Transverse colon (tissue), 4 donors: ENCODE results near the gene RICTOR. TPM values are rescaled to one million over a fixed set of nuclear protein-coding genes. Genes with fewer than 3 reads are reported as not detected.

ENCODE experiments used
- DNase-seq: peaks from one replicate; pipeline ENCODE4 v3.0.0-alpha.2; 2019
- H3K27ac ChIP-seq, 4 donors: fragments of 200-600 bp; sonication (generic); 2 replicates each; pipeline ENCODE4 v1.5.1; 2016 to 2018; ENCODE audit warnings: inconsistent platforms in 4 of 4
- H3K27me3 ChIP-seq: fragments of 200-600 bp; sonication (generic); 2 replicates; pipeline ENCODE4 v1.5.1; 2017; ENCODE audit warnings: inconsistent platforms
- H3K36me3 ChIP-seq, 4 donors: fragments of 200-600 bp; sonication (generic); 2 replicates each; pipeline ENCODE4 v1.5.1; 2017 to 2019; ENCODE audit warnings: inconsistent platforms in 4 of 4
- H3K4me1 ChIP-seq, 4 donors: fragments of 200-600 bp; sonication (generic); 2 replicates each; pipeline ENCODE4 v1.5.1; 2017 to 2020; ENCODE audit warnings: inconsistent platforms in 4 of 4
- H3K4me3 ChIP-seq, 4 donors: fragments of 200-600 bp; sonication (generic); 1 replicate in 1 of 4; 2 replicates in 3 of 4; pipeline versions ENCODE4 v1.5.1 to v1.6.1; 2017 to 2019; ENCODE audit warnings: inconsistent platforms in 4 of 4
- H3K9me3 ChIP-seq, 2 donors: fragments of 200-600 bp; sonication (generic); 2 replicates each; pipeline ENCODE4 v1.5.1; 2017 to 2019; ENCODE audit warnings: inconsistent platforms in 2 of 2
- EP300 ChIP-seq: sonication (generic); formaldehyde crosslinking; IDR thresholded peaks from one replicate; pipeline ENCODE4 v1.6.1; 2017; ENCODE audit warnings: antibody characterized with exemption, low read depth
- POLR2A ChIP-seq: fragments of 450-650 bp; IDR thresholded peaks from one replicate; pipeline ENCODE4 v1.6.1; 2016; ENCODE audit warnings: antibody characterized with exemption, mild to moderate bottlenecking, moderate library complexity
- POLR2AphosphoS5 ChIP-seq, 3 donors: sonication (generic); formaldehyde crosslinking; IDR thresholded peaks; one replicate each; pipeline ENCODE4 v1.6.1; 2016; ENCODE audit warnings: antibody characterized with exemption in 3 of 3
- WGBS, 2 donors: methylation state at CpG; one replicate each; pipeline ENCODE4 v1.1.5; 2018; ENCODE audit warnings: low coverage in 1 of 2; 5-methylcytosine and 5-hydroxymethylcytosine counted together
- in situ Hi-C, 4 donors: fragments of 200-750 bp; cut with MboI; loops; one replicate each; pipeline versions ENCODE4 v1.15.0 to v1.15.1; 2017; ENCODE audit warnings: low sequenced_read_pairs in 3 of 4, low pct_ligation_motif_present in 1 of 4, low pct_unique_long_range_greater_than_20kb in 1 of 4
- intact Hi-C: fragments of 100-400 bp; cut with DNase I; formaldehyde crosslinking; loops from one replicate; pipeline ENCODE4 v1.15.1; 2023; ENCODE audit warnings: low total_unique reads
- total RNA-seq, 4 donors: library from RNA; depleted of rRNA; stranded (reverse); fragments of >200 nt; gene quantifications; one replicate each; pipeline ENCODE4 v1.1.0, GENCODE V29; 2016
- TF ChIP-seq, protein P1 (sequence below), 5 experiments: fragments of 200-600 bp in 3 of 5; fragments of 450-650 bp in 2 of 5; sonication (generic) in 3 of 5; IDR thresholded peaks; 1 replicate in 2 of 5; 2 replicates in 3 of 5; pipeline ENCODE4 v1.5.1; 2016 to 2017; ENCODE audit warnings: antibody characterized with exemption in 5 of 5, inconsistent platforms in 3 of 5, mild to moderate bottlenecking in 2 of 5, moderate library complexity in 1 of 5

RICTOR gene
- total RNA-seq, 4 donors from 2014 or later: 20.7 to 44.8 (median 25.8) TPM

DNA sequence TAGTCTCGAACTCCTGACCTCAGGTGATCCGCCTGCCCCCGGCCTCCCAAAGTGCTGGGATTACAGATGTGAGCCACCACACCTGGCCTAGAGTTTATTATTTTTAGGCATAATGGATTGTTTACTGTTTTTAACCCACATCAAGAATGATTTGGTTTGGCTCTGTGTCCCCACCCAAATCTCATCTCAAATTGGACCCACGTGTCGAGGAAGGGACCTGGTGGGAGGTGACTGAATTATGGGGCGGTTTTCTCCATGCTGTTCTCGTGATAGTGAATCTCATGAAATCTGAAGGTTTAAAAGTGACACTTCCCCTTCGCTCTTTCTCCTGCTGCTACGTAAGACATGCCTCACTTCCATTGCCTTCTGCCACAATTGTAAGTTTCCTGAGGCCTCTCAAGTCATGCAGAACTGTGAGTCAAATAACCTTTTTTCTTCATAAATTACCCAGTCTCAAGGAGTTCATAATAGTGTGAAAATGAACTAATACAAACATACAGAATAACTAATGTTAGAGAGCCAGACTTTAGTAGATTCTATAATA is 88.2 kb downstream of the RICTOR start:
- Histone ChIP-seq H3K4me3 (no peak overlapping the region), H3K9me3 (no peaks in the 10 kb centered on the region), H3K27ac (no peak overlapping the region), H3K36me3 (peaks cover 0 to 14% (median 2%) of the 10 kb centered on the region in 4 donors), H3K27me3 (no peaks in the 10 kb centered on the region), H3K4me1 (no peaks in the 10 kb centered on the region)
- DNase-seq: no peak
- no peak for TF ChIP-seq POLR2A
- TF ChIP-seq EP300: no peak
- TF ChIP-seq, protein P1, sequence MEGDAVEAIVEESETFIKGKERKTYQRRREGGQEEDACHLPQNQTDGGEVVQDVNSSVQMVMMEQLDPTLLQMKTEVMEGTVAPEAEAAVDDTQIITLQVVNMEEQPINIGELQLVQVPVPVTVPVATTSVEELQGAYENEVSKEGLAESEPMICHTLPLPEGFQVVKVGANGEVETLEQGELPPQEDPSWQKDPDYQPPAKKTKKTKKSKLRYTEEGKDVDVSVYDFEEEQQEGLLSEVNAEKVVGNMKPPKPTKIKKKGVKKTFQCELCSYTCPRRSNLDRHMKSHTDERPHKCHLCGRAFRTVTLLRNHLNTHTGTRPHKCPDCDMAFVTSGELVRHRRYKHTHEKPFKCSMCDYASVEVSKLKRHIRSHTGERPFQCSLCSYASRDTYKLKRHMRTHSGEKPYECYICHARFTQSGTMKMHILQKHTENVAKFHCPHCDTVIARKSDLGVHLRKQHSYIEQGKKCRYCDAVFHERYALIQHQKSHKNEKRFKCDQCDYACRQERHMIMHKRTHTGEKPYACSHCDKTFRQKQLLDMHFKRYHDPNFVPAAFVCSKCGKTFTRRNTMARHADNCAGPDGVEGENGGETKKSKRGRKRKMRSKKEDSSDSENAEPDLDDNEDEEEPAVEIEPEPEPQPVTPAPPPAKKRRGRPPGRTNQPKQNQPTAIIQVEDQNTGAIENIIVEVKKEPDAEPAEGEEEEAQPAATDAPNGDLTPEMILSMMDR (IDR thresholded peaks at IDR 0.05): no peak
- intact Hi-C loops: no loop called here
- WGBS, 2 donors: 83 to 96% methylated on average over 4 to 9 of the region's 9 CpGs
- in situ Hi-C loops: no loop called here

DNA sequence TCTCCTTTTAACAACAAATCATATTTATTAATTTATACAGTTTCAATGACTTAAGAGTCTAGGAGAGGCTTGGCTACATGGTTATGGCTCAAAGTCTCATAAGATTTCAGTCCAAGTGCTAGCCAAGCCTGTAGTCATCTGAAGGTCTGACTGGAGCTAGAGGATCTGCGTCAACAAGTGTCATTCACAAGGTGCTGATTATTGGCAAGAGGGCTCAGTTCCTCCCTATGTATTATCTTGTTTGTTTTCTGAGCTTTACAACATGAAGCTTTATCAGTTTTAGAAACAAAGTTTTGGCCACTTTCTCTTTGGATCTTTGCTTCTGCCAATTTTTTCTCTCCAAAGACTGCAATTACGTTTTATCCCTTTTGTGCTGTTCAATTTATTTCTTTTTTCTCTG is 94.7 kb downstream of the RICTOR start:
- Histone ChIP-seq H3K27me3 (no peaks in the 10 kb centered on the region), H3K27ac (no peak overlapping the region), H3K4me1 (no peaks in the 10 kb centered on the region), H3K4me3 (no peak overlapping the region), H3K9me3 (no peaks in the 10 kb centered on the region), H3K36me3 (peaks cover 0 to 7% (median 2%) of the 10 kb centered on the region in 4 donors)
- in situ Hi-C loops: no loop called here
- intact Hi-C loops: no loop called here
- DNase-seq: no peak
- TF ChIP-seq EP300: no peak
- no peak for TF ChIP-seq POLR2AphosphoS5 (IDR thresholded peaks at IDR 0.05)
- TF ChIP-seq, protein P1 (IDR thresholded peaks at IDR 0.05): no peak
- no peak for TF ChIP-seq POLR2A
- WGBS, 2 donors: 91 to 94% methylated on average over 2 of the region's 2 CpGs

DNA sequence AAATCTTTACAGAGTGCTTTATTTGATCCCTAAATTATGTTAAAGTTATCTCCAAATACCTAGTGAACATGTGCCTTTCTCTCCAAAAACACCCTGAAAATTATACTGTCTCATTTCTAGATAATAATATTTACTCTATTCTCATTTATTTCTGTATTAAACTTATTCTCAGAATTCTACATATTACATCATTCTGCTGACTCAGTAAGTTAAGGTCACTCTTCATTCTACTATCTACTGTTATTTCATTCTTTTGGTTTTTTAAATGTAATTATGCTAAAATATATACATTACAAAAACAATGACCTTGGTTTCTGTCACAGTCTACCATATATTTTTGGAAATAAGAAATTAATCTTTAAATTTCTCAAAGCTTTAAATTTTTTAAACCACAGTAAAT is 96.2 kb downstream of the RICTOR start:
- no peak overlapping the region for H3K27ac ChIP-seq
- in situ Hi-C loops (no loop called here), intact Hi-C loops (no loop called here)
- H3K36me3 ChIP-seq: peaks cover 0 to 7% (median 2%) of the 10 kb centered on the region in 4 donors
- DNase-seq: no peak
- H3K4me1 ChIP-seq: no peaks in the 10 kb centered on the region
- no peaks in the 10 kb centered on the region for H3K27me3 ChIP-seq
- TF ChIP-seq POLR2A (no peak), EP300 (no peak), POLR2AphosphoS5 (IDR thresholded peaks at IDR 0.05) (no peak)
- TF ChIP-seq, protein P1 (IDR thresholded peaks at IDR 0.05): no peak
- H3K4me3 ChIP-seq: no peak overlapping the region
- H3K9me3 ChIP-seq: no peaks in the 10 kb centered on the region

DNA sequence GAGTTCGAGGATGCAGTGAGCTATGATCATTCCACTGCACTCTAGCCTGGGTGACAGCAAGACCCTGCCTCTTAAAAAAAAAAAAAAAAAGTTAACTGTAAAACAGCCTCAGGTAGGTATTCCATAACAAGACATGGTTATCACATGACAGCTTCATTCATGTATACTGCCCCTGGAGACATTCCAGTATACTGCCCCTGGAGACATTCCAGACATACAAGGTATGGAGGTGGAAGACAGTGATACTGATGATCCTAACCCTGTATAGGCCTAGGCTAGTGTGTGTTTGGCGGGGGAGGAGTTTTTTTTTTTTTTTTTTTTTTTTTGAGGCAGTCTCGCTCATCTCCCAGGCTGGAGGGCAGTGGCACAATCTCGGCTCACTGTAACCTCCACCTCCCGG is 105.5 kb downstream of the RICTOR start:
- Histone ChIP-seq H3K36me3 (peaks cover 0 to 57% (median 19%) of the 10 kb centered on the region in 4 donors), H3K9me3 (no peaks in the 10 kb centered on the region), H3K27me3 (no peaks in the 10 kb centered on the region), H3K27ac (no peak overlapping the region), H3K4me1 (no peaks in the 10 kb centered on the region), H3K4me3 (no peak overlapping the region)
- in situ Hi-C loops: no loop called here
- TF ChIP-seq POLR2A (no peak), EP300 (no peak), POLR2AphosphoS5 (IDR thresholded peaks at IDR 0.05) (no peak)
- TF ChIP-seq, protein P1 (IDR thresholded peaks at IDR 0.05): no peak
- no peak for DNase-seq
- 93 to 94% methylated on average over 2 to 5 of the region's 5 CpGs for WGBS, 2 donors
- intact Hi-C loops: no loop called here
